WTC11 (cell line): ENCODE results near the gene DCAF15. TPM values are rescaled to one million over a fixed set of nuclear protein-coding genes. Genes with fewer than 3 reads are reported as not detected.
A peak's percentile ranks its signal among the peaks of the same experiment; 100 is the strongest.

Source experiments
- ATAC-seq: fragments of 200-7000 bp; cut with Tn5 transposase; 2 replicates; pipeline ENCODE4 v1.10.0; 2021; ENCODE audit warnings: mild to moderate bottlenecking, moderate library complexity
- CTCF ChIA-PET: fragments of 300-600 bp; sonication (Branson Sonifier 250); formaldehyde crosslinking; loops from one replicate; lab custom pipeline; 2021; ENCODE audit warnings: antibody characterized with exemption; lab: Charles Lee
- POLR2A ChIA-PET: fragments of 350-600 bp; sonication (Branson Sonifier 250); formaldehyde crosslinking; loops from one replicate; lab custom pipeline; 2021; ENCODE audit warnings: antibody characterized with exemption; lab: Charles Lee
- DNase-seq: peaks from one replicate; pipeline ENCODE4 v3.0.0; 2021; ENCODE audit warnings: low spot score
- H3K27ac Mint-ChIP-seq: 2 replicates; pipeline ENCODE4 v1.8.0; 2021; ENCODE audit warnings: mixed read lengths
- H3K27me3 Mint-ChIP-seq: 2 replicates; pipeline ENCODE4 v1.8.0; 2021; ENCODE audit warnings: low read depth, mild to moderate bottlenecking, moderate library complexity, mixed read lengths
- H3K36me3 Mint-ChIP-seq: 2 replicates; pipeline ENCODE4 v1.8.0; 2021; ENCODE audit warnings: mixed read lengths
- H3K4me1 Mint-ChIP-seq: 2 replicates; pipeline ENCODE4 v1.8.0; 2022; ENCODE audit warnings: mixed read lengths
- H3K4me3 Mint-ChIP-seq: 2 replicates; pipeline ENCODE4 v1.8.0; 2021; ENCODE audit warnings: mild to moderate bottlenecking, moderate library complexity, mixed read lengths
- H3K9me3 Mint-ChIP-seq: 2 replicates; pipeline ENCODE4 v1.8.0; 2021; ENCODE audit warnings: mixed read lengths
- CREM ChIP-seq: sonication (generic); formaldehyde crosslinking; IDR thresholded peaks from 2 replicates; pipeline ENCODE4 v1.8.1; 2022; ENCODE audit warnings: mild to moderate bottlenecking, missing genetic modification reagents, moderate library complexity
- EMX1 ChIP-seq: fragments of 250-450 bp; sonication (Bioruptor Pico); IDR thresholded peaks from 2 replicates; pipeline ENCODE4 v1.8.0; 2021; ENCODE audit warnings: mild to moderate bottlenecking
- FOXK1 ChIP-seq: sonication (generic); formaldehyde crosslinking; IDR thresholded peaks from 2 replicates; pipeline ENCODE4 v1.8.0; 2022; ENCODE audit warnings: mild to moderate bottlenecking, moderate library complexity, missing genetic modification reagents
- ZNF423 ChIP-seq: fragments of 250-450 bp; sonication (Bioruptor Pico); IDR thresholded peaks from 2 replicates; pipeline ENCODE4 v2.1.2; 2022; ENCODE audit warnings: mild to moderate bottlenecking, moderate library complexity
- total RNA-seq: library from RNA; stranded (reverse); gene quantifications from 3 replicates; pipeline ENCODE4 v1.2.3, GENCODE V29; 2021
- TF ChIP-seq, protein P1 (sequence below): sonication (generic); formaldehyde crosslinking; IDR thresholded peaks from 2 replicates; pipeline ENCODE4 v1.8.0; 2023; ENCODE audit warnings: mild to moderate bottlenecking, missing genetic modification reagents
- TF ChIP-seq, protein P2 (sequence below): sonication (generic); formaldehyde crosslinking; IDR thresholded peaks from 2 replicates; pipeline ENCODE4 v1.8.0; 2023; ENCODE audit warnings: missing genetic modification reagents, mild to moderate bottlenecking, borderline replicate concordance
- TF ChIP-seq, protein P3 (sequence below): sonication (generic); formaldehyde crosslinking; IDR thresholded peaks from 2 replicates; pipeline ENCODE4 v1.8.0; 2022; ENCODE audit warnings: mild to moderate bottlenecking, missing genetic modification reagents
- TF ChIP-seq, protein P4 (sequence below): sonication (generic); formaldehyde crosslinking; IDR thresholded peaks from 2 replicates; pipeline ENCODE4 v1.8.1; 2023; ENCODE audit warnings: mild to moderate bottlenecking, missing genetic modification reagents, borderline replicate concordance
- TF ChIP-seq, protein P5 (sequence below): sonication (generic); formaldehyde crosslinking; IDR thresholded peaks from 2 replicates; pipeline ENCODE4 v1.8.1; 2023; ENCODE audit warnings: mild to moderate bottlenecking, missing genetic modification reagents, moderate library complexity
- TF ChIP-seq, protein P6 (sequence below): sonication (generic); formaldehyde crosslinking; IDR thresholded peaks from 2 replicates; pipeline ENCODE4 v1.8.1; 2023; ENCODE audit warnings: mild to moderate bottlenecking, missing genetic modification reagents

DCAF15 gene
- total RNA-seq, 1 experiment from 2014 or later: 82.9 TPM

DNA sequence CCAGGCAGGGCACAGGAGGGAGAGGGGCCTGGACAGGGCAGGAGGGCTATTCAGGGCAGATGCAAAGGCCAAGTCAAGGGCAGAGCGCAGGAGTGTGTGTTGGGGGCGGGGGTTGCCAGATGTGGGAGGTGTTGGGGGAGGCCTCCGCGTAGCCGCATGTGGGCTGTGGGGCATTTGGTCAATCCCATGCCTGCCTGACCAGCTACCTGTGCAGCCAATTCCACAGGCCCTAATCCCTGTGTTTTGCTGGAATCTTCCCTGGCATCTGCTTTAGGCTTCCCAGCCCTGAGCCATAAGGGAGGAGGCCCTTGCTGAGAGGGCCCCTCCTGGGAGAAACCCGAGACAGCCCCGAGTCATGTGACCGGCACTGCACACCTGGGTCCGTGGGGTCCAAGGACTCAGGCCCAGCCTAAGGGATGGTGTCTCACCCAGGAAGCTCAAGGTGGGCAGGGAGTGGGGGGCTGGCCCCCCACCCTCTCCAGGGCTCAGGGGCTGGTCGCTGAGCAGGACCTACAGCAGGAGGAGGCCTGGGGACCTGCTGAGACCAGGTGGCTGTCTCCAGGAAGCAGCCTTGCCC lies 33.5 kb downstream of the DCAF15 start:
- CTCF ChIA-PET: interaction anchor here (0.5 to 1.4 kb wide), 5 partner anchors 25 to 73 kb away, joined by 3 read pairs; partner anchors contain the start of gene IL27RA
- peak overlapping the region; percentile 92 for H3K27ac Mint-ChIP-seq
- TF ChIP-seq, protein P1, sequence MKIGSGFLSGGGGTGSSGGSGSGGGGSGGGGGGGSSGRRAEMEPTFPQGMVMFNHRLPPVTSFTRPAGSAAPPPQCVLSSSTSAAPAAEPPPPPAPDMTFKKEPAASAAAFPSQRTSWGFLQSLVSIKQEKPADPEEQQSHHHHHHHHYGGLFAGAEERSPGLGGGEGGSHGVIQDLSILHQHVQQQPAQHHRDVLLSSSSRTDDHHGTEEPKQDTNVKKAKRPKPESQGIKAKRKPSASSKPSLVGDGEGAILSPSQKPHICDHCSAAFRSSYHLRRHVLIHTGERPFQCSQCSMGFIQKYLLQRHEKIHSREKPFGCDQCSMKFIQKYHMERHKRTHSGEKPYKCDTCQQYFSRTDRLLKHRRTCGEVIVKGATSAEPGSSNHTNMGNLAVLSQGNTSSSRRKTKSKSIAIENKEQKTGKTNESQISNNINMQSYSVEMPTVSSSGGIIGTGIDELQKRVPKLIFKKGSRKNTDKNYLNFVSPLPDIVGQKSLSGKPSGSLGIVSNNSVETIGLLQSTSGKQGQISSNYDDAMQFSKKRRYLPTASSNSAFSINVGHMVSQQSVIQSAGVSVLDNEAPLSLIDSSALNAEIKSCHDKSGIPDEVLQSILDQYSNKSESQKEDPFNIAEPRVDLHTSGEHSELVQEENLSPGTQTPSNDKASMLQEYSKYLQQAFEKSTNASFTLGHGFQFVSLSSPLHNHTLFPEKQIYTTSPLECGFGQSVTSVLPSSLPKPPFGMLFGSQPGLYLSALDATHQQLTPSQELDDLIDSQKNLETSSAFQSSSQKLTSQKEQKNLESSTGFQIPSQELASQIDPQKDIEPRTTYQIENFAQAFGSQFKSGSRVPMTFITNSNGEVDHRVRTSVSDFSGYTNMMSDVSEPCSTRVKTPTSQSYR (CRISPR knock-in tag): 0 out of 2 replicates have a peak, but pooled peaks have one; percentile 4
- TF ChIP-seq, protein P2, sequence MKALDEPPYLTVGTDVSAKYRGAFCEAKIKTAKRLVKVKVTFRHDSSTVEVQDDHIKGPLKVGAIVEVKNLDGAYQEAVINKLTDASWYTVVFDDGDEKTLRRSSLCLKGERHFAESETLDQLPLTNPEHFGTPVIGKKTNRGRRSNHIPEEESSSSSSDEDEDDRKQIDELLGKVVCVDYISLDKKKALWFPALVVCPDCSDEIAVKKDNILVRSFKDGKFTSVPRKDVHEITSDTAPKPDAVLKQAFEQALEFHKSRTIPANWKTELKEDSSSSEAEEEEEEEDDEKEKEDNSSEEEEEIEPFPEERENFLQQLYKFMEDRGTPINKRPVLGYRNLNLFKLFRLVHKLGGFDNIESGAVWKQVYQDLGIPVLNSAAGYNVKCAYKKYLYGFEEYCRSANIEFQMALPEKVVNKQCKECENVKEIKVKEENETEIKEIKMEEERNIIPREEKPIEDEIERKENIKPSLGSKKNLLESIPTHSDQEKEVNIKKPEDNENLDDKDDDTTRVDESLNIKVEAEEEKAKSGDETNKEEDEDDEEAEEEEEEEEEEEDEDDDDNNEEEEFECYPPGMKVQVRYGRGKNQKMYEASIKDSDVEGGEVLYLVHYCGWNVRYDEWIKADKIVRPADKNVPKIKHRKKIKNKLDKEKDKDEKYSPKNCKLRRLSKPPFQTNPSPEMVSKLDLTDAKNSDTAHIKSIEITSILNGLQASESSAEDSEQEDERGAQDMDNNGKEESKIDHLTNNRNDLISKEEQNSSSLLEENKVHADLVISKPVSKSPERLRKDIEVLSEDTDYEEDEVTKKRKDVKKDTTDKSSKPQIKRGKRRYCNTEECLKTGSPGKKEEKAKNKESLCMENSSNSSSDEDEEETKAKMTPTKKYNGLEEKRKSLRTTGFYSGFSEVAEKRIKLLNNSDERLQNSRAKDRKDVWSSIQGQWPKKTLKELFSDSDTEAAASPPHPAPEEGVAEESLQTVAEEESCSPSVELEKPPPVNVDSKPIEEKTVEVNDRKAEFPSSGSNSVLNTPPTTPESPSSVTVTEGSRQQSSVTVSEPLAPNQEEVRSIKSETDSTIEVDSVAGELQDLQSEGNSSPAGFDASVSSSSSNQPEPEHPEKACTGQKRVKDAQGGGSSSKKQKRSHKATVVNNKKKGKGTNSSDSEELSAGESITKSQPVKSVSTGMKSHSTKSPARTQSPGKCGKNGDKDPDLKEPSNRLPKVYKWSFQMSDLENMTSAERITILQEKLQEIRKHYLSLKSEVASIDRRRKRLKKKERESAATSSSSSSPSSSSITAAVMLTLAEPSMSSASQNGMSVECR (CRISPR knock-in tag): no peak
- TF ChIP-seq, protein P3, sequence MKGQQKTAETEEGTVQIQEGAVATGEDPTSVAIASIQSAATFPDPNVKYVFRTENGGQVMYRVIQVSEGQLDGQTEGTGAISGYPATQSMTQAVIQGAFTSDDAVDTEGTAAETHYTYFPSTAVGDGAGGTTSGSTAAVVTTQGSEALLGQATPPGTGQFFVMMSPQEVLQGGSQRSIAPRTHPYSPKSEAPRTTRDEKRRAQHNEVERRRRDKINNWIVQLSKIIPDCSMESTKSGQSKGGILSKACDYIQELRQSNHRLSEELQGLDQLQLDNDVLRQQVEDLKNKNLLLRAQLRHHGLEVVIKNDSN (CRISPR knock-in tag): peak; percentile 90
- TF ChIP-seq ZNF423 (CRISPR knock-in tag): peak; percentile 45; the same call in 1 of the 2 replicates
- TF ChIP-seq, protein P4, sequence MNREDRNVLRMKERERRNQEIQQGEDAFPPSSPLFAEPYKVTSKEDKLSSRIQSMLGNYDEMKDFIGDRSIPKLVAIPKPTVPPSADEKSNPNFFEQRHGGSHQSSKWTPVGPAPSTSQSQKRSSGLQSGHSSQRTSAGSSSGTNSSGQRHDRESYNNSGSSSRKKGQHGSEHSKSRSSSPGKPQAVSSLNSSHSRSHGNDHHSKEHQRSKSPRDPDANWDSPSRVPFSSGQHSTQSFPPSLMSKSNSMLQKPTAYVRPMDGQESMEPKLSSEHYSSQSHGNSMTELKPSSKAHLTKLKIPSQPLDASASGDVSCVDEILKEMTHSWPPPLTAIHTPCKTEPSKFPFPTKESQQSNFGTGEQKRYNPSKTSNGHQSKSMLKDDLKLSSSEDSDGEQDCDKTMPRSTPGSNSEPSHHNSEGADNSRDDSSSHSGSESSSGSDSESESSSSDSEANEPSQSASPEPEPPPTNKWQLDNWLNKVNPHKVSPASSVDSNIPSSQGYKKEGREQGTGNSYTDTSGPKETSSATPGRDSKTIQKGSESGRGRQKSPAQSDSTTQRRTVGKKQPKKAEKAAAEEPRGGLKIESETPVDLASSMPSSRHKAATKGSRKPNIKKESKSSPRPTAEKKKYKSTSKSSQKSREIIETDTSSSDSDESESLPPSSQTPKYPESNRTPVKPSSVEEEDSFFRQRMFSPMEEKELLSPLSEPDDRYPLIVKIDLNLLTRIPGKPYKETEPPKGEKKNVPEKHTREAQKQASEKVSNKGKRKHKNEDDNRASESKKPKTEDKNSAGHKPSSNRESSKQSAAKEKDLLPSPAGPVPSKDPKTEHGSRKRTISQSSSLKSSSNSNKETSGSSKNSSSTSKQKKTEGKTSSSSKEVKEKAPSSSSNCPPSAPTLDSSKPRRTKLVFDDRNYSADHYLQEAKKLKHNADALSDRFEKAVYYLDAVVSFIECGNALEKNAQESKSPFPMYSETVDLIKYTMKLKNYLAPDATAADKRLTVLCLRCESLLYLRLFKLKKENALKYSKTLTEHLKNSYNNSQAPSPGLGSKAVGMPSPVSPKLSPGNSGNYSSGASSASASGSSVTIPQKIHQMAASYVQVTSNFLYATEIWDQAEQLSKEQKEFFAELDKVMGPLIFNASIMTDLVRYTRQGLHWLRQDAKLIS (CRISPR knock-in tag): no peak
- 0 out of 2 replicates have a peak, but pooled peaks have one; percentile 17 for TF ChIP-seq FOXK1 (CRISPR knock-in tag)
- TF ChIP-seq, protein P5, sequence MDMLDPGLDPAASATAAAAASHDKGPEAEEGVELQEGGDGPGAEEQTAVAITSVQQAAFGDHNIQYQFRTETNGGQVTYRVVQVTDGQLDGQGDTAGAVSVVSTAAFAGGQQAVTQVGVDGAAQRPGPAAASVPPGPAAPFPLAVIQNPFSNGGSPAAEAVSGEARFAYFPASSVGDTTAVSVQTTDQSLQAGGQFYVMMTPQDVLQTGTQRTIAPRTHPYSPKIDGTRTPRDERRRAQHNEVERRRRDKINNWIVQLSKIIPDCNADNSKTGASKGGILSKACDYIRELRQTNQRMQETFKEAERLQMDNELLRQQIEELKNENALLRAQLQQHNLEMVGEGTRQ (CRISPR knock-in tag): peak; percentile 92
- no peak for TF ChIP-seq EMX1 (CRISPR knock-in tag)
- TF ChIP-seq, protein P6, sequence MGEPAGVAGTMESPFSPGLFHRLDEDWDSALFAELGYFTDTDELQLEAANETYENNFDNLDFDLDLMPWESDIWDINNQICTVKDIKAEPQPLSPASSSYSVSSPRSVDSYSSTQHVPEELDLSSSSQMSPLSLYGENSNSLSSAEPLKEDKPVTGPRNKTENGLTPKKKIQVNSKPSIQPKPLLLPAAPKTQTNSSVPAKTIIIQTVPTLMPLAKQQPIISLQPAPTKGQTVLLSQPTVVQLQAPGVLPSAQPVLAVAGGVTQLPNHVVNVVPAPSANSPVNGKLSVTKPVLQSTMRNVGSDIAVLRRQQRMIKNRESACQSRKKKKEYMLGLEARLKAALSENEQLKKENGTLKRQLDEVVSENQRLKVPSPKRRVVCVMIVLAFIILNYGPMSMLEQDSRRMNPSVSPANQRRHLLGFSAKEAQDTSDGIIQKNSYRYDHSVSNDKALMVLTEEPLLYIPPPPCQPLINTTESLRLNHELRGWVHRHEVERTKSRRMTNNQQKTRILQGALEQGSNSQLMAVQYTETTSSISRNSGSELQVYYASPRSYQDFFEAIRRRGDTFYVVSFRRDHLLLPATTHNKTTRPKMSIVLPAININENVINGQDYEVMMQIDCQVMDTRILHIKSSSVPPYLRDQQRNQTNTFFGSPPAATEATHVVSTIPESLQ (CRISPR knock-in tag): no peak
- 0 out of 2 replicates have a peak, but pooled peaks have one; percentile 25 for TF ChIP-seq CREM (CRISPR knock-in tag)
- H3K9me3 Mint-ChIP-seq: no peaks in the 10 kb centered on the region
- H3K27me3 Mint-ChIP-seq: no peaks in the 10 kb centered on the region; the same call in 1 of the 2 replicates
- peaks cover 63% of the 10 kb centered on the region for H3K4me1 Mint-ChIP-seq
- DNase-seq (peak; percentile 47), ATAC-seq (peak; percentile 41)
- POLR2A ChIA-PET: interaction anchor here (1.5 kb wide), 1 partner anchor 24 kb away, joined by 6 read pairs; no protein-coding TSS in a partner anchor
- H3K36me3 Mint-ChIP-seq: no peaks in the 10 kb centered on the region
- peak overlapping the region; percentile 43 for H3K4me3 Mint-ChIP-seq
